ENCODE measurements around the gene NUDC.

DNA sequence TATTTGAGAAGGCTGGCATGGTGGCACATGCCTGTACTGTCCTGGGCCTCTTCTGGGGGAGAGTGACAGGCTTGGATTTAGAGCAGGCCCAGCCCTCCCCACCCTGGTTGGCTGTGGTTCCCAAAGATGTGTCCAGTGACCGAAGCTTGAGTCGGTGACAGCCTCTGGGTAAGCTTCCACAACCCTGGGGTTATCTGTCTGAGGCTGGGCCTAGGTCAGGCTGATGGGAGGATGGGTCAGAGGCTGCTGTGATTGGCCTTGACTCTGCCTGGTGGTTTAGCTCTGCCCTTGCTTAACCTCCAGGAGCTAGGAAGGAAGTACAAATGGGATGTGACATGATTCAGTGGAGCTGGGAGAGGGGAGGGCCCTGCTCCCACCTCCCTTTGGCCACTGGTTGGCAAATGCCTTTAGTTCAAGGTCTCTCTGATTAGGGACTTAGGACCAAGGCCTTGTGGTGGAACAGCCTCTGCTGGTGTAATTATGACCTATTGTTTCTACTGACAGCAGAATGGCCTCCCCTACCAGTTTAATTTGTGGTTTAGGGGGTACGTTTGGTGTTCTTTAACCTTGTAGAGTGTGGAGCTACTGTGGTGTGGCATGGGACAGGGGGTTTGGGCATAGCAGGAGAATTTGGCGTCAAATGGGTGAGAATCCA is 16.6 kb downstream of the NUDC start:
- TF ChIP-seq, protein P1, sequence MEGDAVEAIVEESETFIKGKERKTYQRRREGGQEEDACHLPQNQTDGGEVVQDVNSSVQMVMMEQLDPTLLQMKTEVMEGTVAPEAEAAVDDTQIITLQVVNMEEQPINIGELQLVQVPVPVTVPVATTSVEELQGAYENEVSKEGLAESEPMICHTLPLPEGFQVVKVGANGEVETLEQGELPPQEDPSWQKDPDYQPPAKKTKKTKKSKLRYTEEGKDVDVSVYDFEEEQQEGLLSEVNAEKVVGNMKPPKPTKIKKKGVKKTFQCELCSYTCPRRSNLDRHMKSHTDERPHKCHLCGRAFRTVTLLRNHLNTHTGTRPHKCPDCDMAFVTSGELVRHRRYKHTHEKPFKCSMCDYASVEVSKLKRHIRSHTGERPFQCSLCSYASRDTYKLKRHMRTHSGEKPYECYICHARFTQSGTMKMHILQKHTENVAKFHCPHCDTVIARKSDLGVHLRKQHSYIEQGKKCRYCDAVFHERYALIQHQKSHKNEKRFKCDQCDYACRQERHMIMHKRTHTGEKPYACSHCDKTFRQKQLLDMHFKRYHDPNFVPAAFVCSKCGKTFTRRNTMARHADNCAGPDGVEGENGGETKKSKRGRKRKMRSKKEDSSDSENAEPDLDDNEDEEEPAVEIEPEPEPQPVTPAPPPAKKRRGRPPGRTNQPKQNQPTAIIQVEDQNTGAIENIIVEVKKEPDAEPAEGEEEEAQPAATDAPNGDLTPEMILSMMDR (IDR thresholded peaks at IDR 0.05): no peak
- TF ChIP-seq POLR2A (IDR thresholded peaks at IDR 0.05): no peak
